Fibroblast of the aortic adventitia (primary cell): ENCODE measurements around the gene HOXB4. TPM values are rescaled to one million over a fixed set of nuclear protein-coding genes. Genes with fewer than 3 reads are reported as not detected.

ENCODE experiments used
- DNase-seq: peaks from one replicate; pipeline ENCODE4 v3.0.0-alpha.2; 2010; ENCODE audit warnings: low read depth
- H3K4me3 ChIP-seq: 2 replicates; pipeline ENCODE4 v1.5.1; 2011; ENCODE audit warnings: low read depth, mild to moderate bottlenecking, control low read depth, low read length, moderate library complexity
- CTCF ChIP-seq: IDR thresholded peaks from 2 replicates; pipeline ENCODE4 v1.5.1; 2011; ENCODE audit warnings: mild to moderate bottlenecking, low read length, control low read depth, inconsistent platforms; ENCODE audit not compliant: insufficient read depth
- total RNA-seq: library from RNA; depleted of rRNA; stranded (reverse); fragments of >200 nt; gene quantifications from 2 replicates; pipeline ENCODE4 v1.2.3, GENCODE V29; 2012; ENCODE audit warnings: low replicate concordance

HOXB4 gene
- total RNA-seq, 1 donor: 3.8 TPM

GRCh38 chr17:48526608-48527546 lies 51.3 kb downstream of the HOXB4 start:
- TF ChIP-seq CTCF: no peak
- H3K4me3 ChIP-seq: no peak overlapping the region
- DNase-seq: no peak

Other genes with a start within 250 kb of the HOXB4 start
- not detected in 2 replicates for gene SKAP1, start 148.1 kb downstream of the HOXB4 start, total RNA-seq
- gene HOXB1, start 47.3 kb downstream of the HOXB4 start, total RNA-seq: not detected in 2 replicates
- 1.5 and 9.0 TPM in 2 replicates for gene HOXB2, start 33.2 kb downstream of the HOXB4 start, total RNA-seq
- 9.7 and 14.2 TPM in 2 replicates for gene HOXB3, start 11.9 kb upstream of the HOXB4 start, total RNA-seq
- 0.27 and 0.57 TPM in 2 replicates for gene HOXB5, start 15.4 kb upstream of the HOXB4 start, total RNA-seq
- gene HOXB6, start 26.6 kb upstream of the HOXB4 start, total RNA-seq: 0.63 and 13.1 TPM in 2 replicates
- gene HOXB7, start 32.7 kb upstream of the HOXB4 start, total RNA-seq: 0.18 and 4.7 TPM in 2 replicates
- 0.09 TPM in 1 of 2 replicates, not detected in the other for gene HOXB8, start 36.9 kb upstream of the HOXB4 start, total RNA-seq
- gene HOXB9, start 48.0 kb upstream of the HOXB4 start, total RNA-seq: not detected in 2 replicates
- gene PRAC1, start 144.2 kb upstream of the HOXB4 start, total RNA-seq: not detected in 2 replicates
- not detected in 2 replicates for gene PRAC2, start 144.8 kb upstream of the HOXB4 start, total RNA-seq
- gene HOXB13, start 150.4 kb upstream of the HOXB4 start, total RNA-seq: not detected in 2 replicates
- not detected in 2 replicates for gene TTLL6, start 238.9 kb upstream of the HOXB4 start, total RNA-seq